Measurements from ENCODE around the gene SORBS2. TPM values are rescaled to one million over a fixed set of nuclear protein-coding genes. Genes with fewer than 3 reads are reported as not detected.

Gene SORBS2
- total RNA-seq, 1 experiment from 2014 or later = 9.7 TPM

GRCh38 chr4:185722029-185722316 is 90.0 kb downstream of the SORBS2 start:
- Mint-ChIP-seq H3K36me3 (ENCODE audit: insufficient read depth in 1 of 3, low read depth in 3 of 3) (peaks cover 0 to 8% (median 0%) of the 10 kb centered on the region in 3 experiments; a peak in 2 of 7 replicates), H3K4me3 (no peak overlapping the region), H3K27ac (no peak overlapping the region), H3K27me3 (ENCODE audit: low read depth) (no peaks in the 10 kb centered on the region), H3K9me3 (no peaks in the 10 kb centered on the region), H3K4me1 (peaks cover 0 to 10% of the 10 kb centered on the region in 2 experiments; a peak in 2 of 4 replicates)
- H3K4me2 ChIP-seq (ENCODE audit: insufficient read depth, insufficient read length, low read length) = no peak overlapping the region
- no peak overlapping the region for H3K4ac ChIP-seq (ENCODE audit: low read depth, low read length)
- no peak overlapping the region for H4K91ac ChIP-seq (ENCODE audit: insufficient read length, low read depth, low read length)
- no peak overlapping the region for H2AFZ ChIP-seq (ENCODE audit: low read length)
- H2BK5ac ChIP-seq (ENCODE audit: insufficient read length, low read length) = no peak overlapping the region
- H3K23me2 ChIP-seq (ENCODE audit: insufficient read length, low read depth, low read length, poor library complexity, severe bottlenecking) = no peaks in the 10 kb centered on the region
- TF ChIP-seq, protein P1, sequence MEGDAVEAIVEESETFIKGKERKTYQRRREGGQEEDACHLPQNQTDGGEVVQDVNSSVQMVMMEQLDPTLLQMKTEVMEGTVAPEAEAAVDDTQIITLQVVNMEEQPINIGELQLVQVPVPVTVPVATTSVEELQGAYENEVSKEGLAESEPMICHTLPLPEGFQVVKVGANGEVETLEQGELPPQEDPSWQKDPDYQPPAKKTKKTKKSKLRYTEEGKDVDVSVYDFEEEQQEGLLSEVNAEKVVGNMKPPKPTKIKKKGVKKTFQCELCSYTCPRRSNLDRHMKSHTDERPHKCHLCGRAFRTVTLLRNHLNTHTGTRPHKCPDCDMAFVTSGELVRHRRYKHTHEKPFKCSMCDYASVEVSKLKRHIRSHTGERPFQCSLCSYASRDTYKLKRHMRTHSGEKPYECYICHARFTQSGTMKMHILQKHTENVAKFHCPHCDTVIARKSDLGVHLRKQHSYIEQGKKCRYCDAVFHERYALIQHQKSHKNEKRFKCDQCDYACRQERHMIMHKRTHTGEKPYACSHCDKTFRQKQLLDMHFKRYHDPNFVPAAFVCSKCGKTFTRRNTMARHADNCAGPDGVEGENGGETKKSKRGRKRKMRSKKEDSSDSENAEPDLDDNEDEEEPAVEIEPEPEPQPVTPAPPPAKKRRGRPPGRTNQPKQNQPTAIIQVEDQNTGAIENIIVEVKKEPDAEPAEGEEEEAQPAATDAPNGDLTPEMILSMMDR (conservative IDR thresholded peaks at IDR 0.05) = no peak
- H4K8ac ChIP-seq (replicated peaks; ENCODE audit: insufficient read length, low read depth, low read length) = no peak overlapping the region
- no peak overlapping the region for H3K23ac ChIP-seq (ENCODE audit: insufficient read length, low read depth, low read length)
- no peak overlapping the region for H3K18ac ChIP-seq (ENCODE audit: insufficient read length, low read depth, low read length)
- no peak overlapping the region for H3K56ac ChIP-seq (ENCODE audit: insufficient read length, low read depth, low read length)
- no peak overlapping the region for H4K5ac ChIP-seq (ENCODE audit: insufficient read length, low read depth, low read length)
- H2BK20ac ChIP-seq (ENCODE audit: low read depth, low read length, poor library complexity, severe bottlenecking) = no peak overlapping the region
- H3K4me1 ChIP-seq (ENCODE audit: insufficient read depth, low read length) = 0 out of 2 replicates have a peak, but pooled peaks cover 2% of the 10 kb centered on the region
- no peak overlapping the region for H2BK15ac ChIP-seq (ENCODE audit: low read depth, low read length)
- no CpG with 5 or more reads among the region's 3 CpGs for WGBS (ENCODE audit: extremely low coverage, insufficient read length, low lambda C conversion rate)
- no peak overlapping the region for H2BK120ac ChIP-seq (ENCODE audit: low read depth, low read length, poor library complexity, severe bottlenecking)
- no peaks in the 10 kb centered on the region for H3K27me3 ChIP-seq (ENCODE audit: insufficient read depth, low read length)
- no peak for DNase-seq
- H2BK12ac ChIP-seq (ENCODE audit: insufficient read length, low read depth, low read length) = no peak overlapping the region
- no peaks in the 10 kb centered on the region for H3K79me1 ChIP-seq (ENCODE audit: insufficient read depth, low read depth, low read length, poor library complexity, severe bottlenecking)
- no peaks in the 10 kb centered on the region for H3K9me3 ChIP-seq (ENCODE audit: control insufficient read depth, low read depth, low read length)
- H3K79me2 ChIP-seq (ENCODE audit: insufficient read depth, low read length) = no peaks in the 10 kb centered on the region
- no peaks in the 10 kb centered on the region for H4K20me1 ChIP-seq (ENCODE audit: control insufficient read depth, insufficient read depth, insufficient read length)
- no peak overlapping the region for H3K27ac ChIP-seq (ENCODE audit: insufficient read length, low read depth, low read length)
- H3T11ph ChIP-seq (ENCODE audit: low read length) = no peak overlapping the region
- no peak overlapping the region for H3K9ac ChIP-seq (ENCODE audit: extremely low read depth, insufficient read length, low read length)
- H2AK5ac ChIP-seq (ENCODE audit: insufficient read length, low read length) = no peak overlapping the region
- no peak overlapping the region for H3K14ac ChIP-seq (ENCODE audit: insufficient read depth, low read length)
